SK-N-SH (cell line): Measurements from ENCODE around the gene RNF187. TPM values are rescaled to one million over a fixed set of nuclear protein-coding genes. Genes with fewer than 3 reads are reported as not detected.

ENCODE experiments used
- CTCF ChIA-PET: fragments of 300-600, 350-600 bp; formaldehyde crosslinking; extraction: SDS; loops from one replicate; lab custom pipeline; 2021; lab: Yijun Ruan, JAX
- POLR2A ChIA-PET: fragments of 350-600 bp; sonication (Branson Sonifier 250); formaldehyde crosslinking; extraction: SDS; loops from one replicate; lab custom pipeline; 2020; ENCODE audit warnings: antibody characterized with exemption, inconsistent platforms; lab: Yijun Ruan, JAX
- DNase-seq: peaks from one replicate; pipeline ENCODE4 v3.0.0; 2012
- H2AFZ ChIP-seq: fragments of 200-600 bp; sonication (generic); 2 replicates; pipeline ENCODE4 v1.8.1; 2016; ENCODE audit warnings: antibody characterized with exemption, mild to moderate bottlenecking, low read depth
- H3F3A ChIP-seq: fragments of 200-600 bp; sonication (generic); replicated peaks from 2 replicates; pipeline ENCODE3; 2016; ENCODE audit warnings: antibody characterized with exemption, mild to moderate bottlenecking; ENCODE audit not compliant: insufficient read depth
- H3K27ac ChIP-seq, 2 experiments: fragments of 200-500 bp in 1 of 2; fragments of 200-600 bp in 1 of 2; sonication (Bioruptor generic) in 1 of 2; sonication (generic), shearing (Covaris generic) in 1 of 2; 2 replicates each; pipeline versions ENCODE4 v1.5.1 to v1.6.1; 2014 to 2016; ENCODE audit warnings: low read depth in 2 of 2, inconsistent platforms in 1 of 2, low read length in 1 of 2, mild to moderate bottlenecking in 1 of 2, mixed read lengths in 1 of 2
- H3K27me3 ChIP-seq: fragments of 200-600 bp; sonication (generic), shearing (Covaris generic); 2 replicates; pipeline ENCODE4 v1.6.1; 2016; ENCODE audit warnings: mixed run types; ENCODE audit not compliant: insufficient read depth
- H3K36me3 ChIP-seq, 2 experiments: fragments of 200-500 bp in 1 of 2; fragments of 200-600 bp in 1 of 2; sonication (Bioruptor generic) in 1 of 2; sonication (generic) in 1 of 2; replicated peaks in 1 of 2; 2 replicates each; pipeline versions ENCODE3 to v1.5.1; 2014 to 2016; ENCODE audit warnings: low read length in 1 of 2, mild to moderate bottlenecking in 1 of 2; ENCODE audit not compliant: insufficient read depth in 2 of 2, control insufficient read depth in 1 of 2
- H3K4me1 ChIP-seq, 2 experiments: fragments of 200-500 bp in 1 of 2; fragments of 200-600 bp in 1 of 2; sonication (Bioruptor generic) in 1 of 2; sonication (generic), shearing (Covaris generic) in 1 of 2; 2 replicates each; pipeline versions ENCODE4 v1.5.1 to v1.6.1; 2014 to 2016; ENCODE audit warnings: low read depth in 1 of 2, low read length in 1 of 2, mixed run types in 1 of 2; ENCODE audit not compliant: insufficient read depth in 2 of 2, control insufficient read depth in 1 of 2
- H3K4me2 ChIP-seq: fragments of 200-600 bp; sonication (generic), shearing (Covaris generic); 2 replicates; pipeline ENCODE4 v1.6.1; 2017; ENCODE audit warnings: mixed run types
- H3K4me3 ChIP-seq, 2 experiments: fragments of 200-500 bp in 1 of 2; fragments of 200-600 bp in 1 of 2; sonication (Bioruptor generic) in 1 of 2; sonication (generic), shearing (Covaris generic) in 1 of 2; 2 replicates each; pipeline versions ENCODE4 v1.5.1 to v1.8.1; 2014 to 2016; ENCODE audit warnings: low read depth in 2 of 2, inconsistent platforms in 1 of 2, low read length in 1 of 2, mild to moderate bottlenecking in 1 of 2, mixed read lengths in 1 of 2, moderate library complexity in 1 of 2
- H3K79me2 ChIP-seq: fragments of 200-600 bp; sonication (generic); 2 replicates; pipeline ENCODE4 v1.8.1; 2017; ENCODE audit warnings: mild to moderate bottlenecking; ENCODE audit not compliant: insufficient read depth
- H3K9ac ChIP-seq: fragments of 200-600 bp; sonication (generic); 2 replicates; pipeline ENCODE4 v1.6.1; 2017; ENCODE audit warnings: mixed run types
- H3K9me2 ChIP-seq: fragments of 200-600 bp; sonication (generic); 2 replicates; pipeline ENCODE4 v1.6.1; 2017; ENCODE audit warnings: mixed run types
- H3K9me3 ChIP-seq: fragments of 200-600 bp; sonication (generic); 2 replicates; pipeline ENCODE4 v1.6.1; 2017; ENCODE audit warnings: mixed run types, mild to moderate bottlenecking, moderate library complexity
- H4K20me1 ChIP-seq: fragments of 200-600 bp; sonication (generic); 2 replicates; pipeline ENCODE4 v1.6.1; 2017; ENCODE audit warnings: mild to moderate bottlenecking, mixed run types; ENCODE audit not compliant: insufficient read depth
- CHD2 ChIP-seq: fragments of 150-350 bp; IDR thresholded peaks from 2 replicates; pipeline ENCODE4 v1.6.1; 2018; ENCODE audit warnings: low read length; ENCODE audit not compliant: partially characterized antibody
- ELF1 ChIP-seq: IDR thresholded peaks from 2 replicates; pipeline ENCODE4 v1.4.0; 2012
- EP300 ChIP-seq, 2 experiments: IDR thresholded peaks; 2 replicates each; pipeline versions ENCODE4 v1.4.0 to v1.6.1; 2012; ENCODE audit warnings: borderline replicate concordance in 1 of 2, low read depth in 1 of 2, low read length in 1 of 2
- EZH2phosphoT487 ChIP-seq: fragments of 200-600 bp; sonication (generic); IDR thresholded peaks from 2 replicates; pipeline ENCODE4 v1.6.1; 2017; ENCODE audit warnings: low read depth, mixed run types, mild to moderate bottlenecking, antibody characterized with exemption, moderate library complexity, borderline replicate concordance
- FOSL2 ChIP-seq: IDR thresholded peaks from 2 replicates; pipeline ENCODE4 v1.4.0; 2012; ENCODE audit warnings: low read depth, mild to moderate bottlenecking, moderate library complexity, borderline replicate concordance
- FOXM1 ChIP-seq: IDR thresholded peaks from 2 replicates; pipeline ENCODE4 v1.4.0; 2012; ENCODE audit warnings: low read depth, mild to moderate bottlenecking
- GATA2 ChIP-seq: sonication (generic); formaldehyde crosslinking; IDR thresholded peaks from 2 replicates; pipeline ENCODE4 v1.5.0; 2020; ENCODE audit warnings: mild to moderate bottlenecking, missing genetic modification reagents
- MEF2A ChIP-seq: IDR thresholded peaks from 2 replicates; pipeline ENCODE4 v1.4.0; 2012; ENCODE audit warnings: low read depth, borderline replicate concordance
- MXI1 ChIP-seq: IDR thresholded peaks from 2 replicates; pipeline ENCODE4 v1.6.1; 2012; ENCODE audit warnings: mild to moderate bottlenecking, low read depth, low read length, improper control_type of control experiment
- RAD21 ChIP-seq: IDR thresholded peaks from 2 replicates; pipeline ENCODE4 v1.6.1; 2012; ENCODE audit warnings: mild to moderate bottlenecking, low read length
- RXRA ChIP-seq: IDR thresholded peaks from 2 replicates; pipeline ENCODE4 v1.4.0; 2012; ENCODE audit warnings: low read depth, mild to moderate bottlenecking, borderline replicate concordance
- SIN3A ChIP-seq: IDR thresholded peaks from 2 replicates; pipeline ENCODE4 v1.6.1; 2012; ENCODE audit warnings: low read depth, mild to moderate bottlenecking, low read length, moderate library complexity, borderline replicate concordance
- TCF12 ChIP-seq: IDR thresholded peaks from 2 replicates; pipeline ENCODE4 v1.4.0; 2012
- TEAD4 ChIP-seq: IDR thresholded peaks from 2 replicates; pipeline ENCODE4 v1.4.0; 2012; ENCODE audit warnings: mild to moderate bottlenecking, borderline replicate concordance; ENCODE audit not compliant: insufficient read depth
- YY1 ChIP-seq: IDR thresholded peaks from 2 replicates; pipeline ENCODE4 v1.4.0; 2012; ENCODE audit warnings: low read depth, mild to moderate bottlenecking
- WGBS: methylation state at CpG from one replicate; pipeline ENCODE4 v1.1.6; 2017; ENCODE audit warnings: low lambda C conversion rate; 5-methylcytosine and 5-hydroxymethylcytosine counted together
- polyA plus RNA-seq, 3 experiments: library from polyadenylated mRNA; depleted of rRNA; stranded (reverse); fragments of >200 nt; gene quantifications; 2 replicates each; pipeline ENCODE4 v1.2.3, GENCODE V29; 2012
- TF ChIP-seq, protein P1 (sequence below): IDR thresholded peaks from 2 replicates; pipeline ENCODE4 v1.4.0; 2012; ENCODE audit warnings: low read depth, borderline replicate concordance
- TF ChIP-seq, protein P2 (sequence below): IDR thresholded peaks from 2 replicates; pipeline ENCODE4 v1.6.1; 2012; ENCODE audit warnings: mild to moderate bottlenecking, low read depth, low read length, moderate library complexity

The RNF187 gene
- polyA plus RNA-seq, 1 of the 3 experiments (the other 2 are of a cell fraction) = 71.1 TPM

DNA sequence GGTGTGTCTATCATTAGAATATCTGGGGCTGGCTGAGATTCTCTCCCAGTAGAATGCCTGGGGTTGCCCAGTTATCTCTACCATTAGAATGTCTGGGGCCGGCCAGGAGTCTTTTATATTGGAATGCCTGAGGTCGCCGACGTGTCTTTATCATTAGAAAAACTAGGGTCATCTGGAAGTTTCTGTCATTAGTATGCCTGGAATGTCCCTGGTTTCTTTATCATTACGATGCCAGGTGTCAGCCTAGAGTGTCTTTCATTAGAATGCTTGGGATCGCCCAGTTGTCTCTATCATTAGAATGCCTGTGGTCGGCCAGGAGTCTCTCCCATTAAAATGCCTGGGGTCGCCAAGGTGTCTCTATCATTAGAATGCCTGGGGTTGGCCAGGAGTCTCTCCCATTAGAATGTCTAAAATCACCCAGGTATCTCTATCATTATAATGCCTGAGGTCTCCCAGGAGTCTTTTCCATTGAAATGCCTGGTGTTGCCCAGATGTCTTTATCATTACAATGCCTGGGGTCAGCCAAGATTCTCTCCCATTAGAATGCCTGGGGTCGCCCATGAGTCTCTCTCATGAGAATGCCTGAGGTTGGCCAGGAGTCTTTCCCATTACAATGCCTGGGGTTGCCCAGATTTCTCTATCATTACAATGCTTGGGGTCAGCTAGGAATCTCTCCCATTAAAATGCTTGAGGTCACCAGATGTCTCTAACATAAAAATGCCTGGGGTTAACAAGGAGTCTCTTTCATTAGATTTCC lies 53.2 kb downstream of the RNF187 start:
- ChIA-PET POLR2A (no interaction called here), CTCF (no interaction called here)
- TF ChIP-seq GATA2 = no peak
- no peak for TF ChIP-seq FOSL2
- TF ChIP-seq, protein P1, sequence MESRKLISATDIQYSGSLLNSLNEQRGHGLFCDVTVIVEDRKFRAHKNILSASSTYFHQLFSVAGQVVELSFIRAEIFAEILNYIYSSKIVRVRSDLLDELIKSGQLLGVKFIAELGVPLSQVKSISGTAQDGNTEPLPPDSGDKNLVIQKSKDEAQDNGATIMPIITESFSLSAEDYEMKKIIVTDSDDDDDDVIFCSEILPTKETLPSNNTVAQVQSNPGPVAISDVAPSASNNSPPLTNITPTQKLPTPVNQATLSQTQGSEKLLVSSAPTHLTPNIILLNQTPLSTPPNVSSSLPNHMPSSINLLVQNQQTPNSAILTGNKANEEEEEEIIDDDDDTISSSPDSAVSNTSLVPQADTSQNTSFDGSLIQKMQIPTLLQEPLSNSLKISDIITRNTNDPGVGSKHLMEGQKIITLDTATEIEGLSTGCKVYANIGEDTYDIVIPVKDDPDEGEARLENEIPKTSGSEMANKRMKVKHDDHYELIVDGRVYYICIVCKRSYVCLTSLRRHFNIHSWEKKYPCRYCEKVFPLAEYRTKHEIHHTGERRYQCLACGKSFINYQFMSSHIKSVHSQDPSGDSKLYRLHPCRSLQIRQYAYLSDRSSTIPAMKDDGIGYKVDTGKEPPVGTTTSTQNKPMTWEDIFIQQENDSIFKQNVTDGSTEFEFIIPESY = no peak
- TF ChIP-seq, protein P2, sequence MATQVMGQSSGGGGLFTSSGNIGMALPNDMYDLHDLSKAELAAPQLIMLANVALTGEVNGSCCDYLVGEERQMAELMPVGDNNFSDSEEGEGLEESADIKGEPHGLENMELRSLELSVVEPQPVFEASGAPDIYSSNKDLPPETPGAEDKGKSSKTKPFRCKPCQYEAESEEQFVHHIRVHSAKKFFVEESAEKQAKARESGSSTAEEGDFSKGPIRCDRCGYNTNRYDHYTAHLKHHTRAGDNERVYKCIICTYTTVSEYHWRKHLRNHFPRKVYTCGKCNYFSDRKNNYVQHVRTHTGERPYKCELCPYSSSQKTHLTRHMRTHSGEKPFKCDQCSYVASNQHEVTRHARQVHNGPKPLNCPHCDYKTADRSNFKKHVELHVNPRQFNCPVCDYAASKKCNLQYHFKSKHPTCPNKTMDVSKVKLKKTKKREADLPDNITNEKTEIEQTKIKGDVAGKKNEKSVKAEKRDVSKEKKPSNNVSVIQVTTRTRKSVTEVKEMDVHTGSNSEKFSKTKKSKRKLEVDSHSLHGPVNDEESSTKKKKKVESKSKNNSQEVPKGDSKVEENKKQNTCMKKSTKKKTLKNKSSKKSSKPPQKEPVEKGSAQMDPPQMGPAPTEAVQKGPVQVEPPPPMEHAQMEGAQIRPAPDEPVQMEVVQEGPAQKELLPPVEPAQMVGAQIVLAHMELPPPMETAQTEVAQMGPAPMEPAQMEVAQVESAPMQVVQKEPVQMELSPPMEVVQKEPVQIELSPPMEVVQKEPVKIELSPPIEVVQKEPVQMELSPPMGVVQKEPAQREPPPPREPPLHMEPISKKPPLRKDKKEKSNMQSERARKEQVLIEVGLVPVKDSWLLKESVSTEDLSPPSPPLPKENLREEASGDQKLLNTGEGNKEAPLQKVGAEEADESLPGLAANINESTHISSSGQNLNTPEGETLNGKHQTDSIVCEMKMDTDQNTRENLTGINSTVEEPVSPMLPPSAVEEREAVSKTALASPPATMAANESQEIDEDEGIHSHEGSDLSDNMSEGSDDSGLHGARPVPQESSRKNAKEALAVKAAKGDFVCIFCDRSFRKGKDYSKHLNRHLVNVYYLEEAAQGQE = no peak
- no peak for TF ChIP-seq MXI1
- no peak for TF ChIP-seq RAD21
- TF ChIP-seq FOXM1 = no peak
- TF ChIP-seq SIN3A = no peak
- TF ChIP-seq ELF1 = no peak
- Histone ChIP-seq H3K4me1 (no peaks in the 10 kb centered on the region), H2AFZ (no peak overlapping the region), H3K4me2 (no peak overlapping the region), H3K9me3 (no peaks in the 10 kb centered on the region), H3K9me2 (no peaks in the 10 kb centered on the region), H3K27ac (no peak overlapping the region), H3K79me2 (no peaks in the 10 kb centered on the region), H3K9ac (no peak overlapping the region), H3K27me3 (no peaks in the 10 kb centered on the region), H3K36me3 (no peaks in the 10 kb centered on the region), H3K4me3 (no peak overlapping the region), H3F3A (no peaks in the 10 kb centered on the region), H4K20me1 (no peaks in the 10 kb centered on the region)
- DNase-seq = no peak
- 33% methylated on average over 6 of the region's 9 CpGs for WGBS

DNA sequence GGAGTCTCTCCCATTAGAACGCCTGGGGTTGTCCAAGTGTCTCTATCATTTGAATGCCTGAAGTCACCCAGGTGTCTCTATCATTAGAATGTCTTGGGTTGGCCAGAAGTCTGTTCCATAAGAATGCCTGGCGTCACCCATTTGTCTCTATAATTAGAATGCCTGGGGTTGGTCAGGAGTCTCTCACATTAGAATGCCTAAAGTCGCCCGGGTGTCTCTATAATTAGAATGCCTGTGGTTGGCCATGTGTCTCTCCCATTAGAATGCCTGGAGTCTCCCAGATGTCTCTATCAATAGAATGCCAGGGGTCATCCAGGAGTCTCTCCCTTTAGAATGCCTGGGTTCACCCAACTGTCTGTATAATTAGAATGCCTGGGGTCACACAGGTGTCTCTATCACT lies 54.5 kb downstream of the RNF187 start:
- Histone ChIP-seq H3K9me3 (no peaks in the 10 kb centered on the region), H4K20me1 (no peaks in the 10 kb centered on the region), H3K27ac (no peak overlapping the region), H3K9ac (no peak overlapping the region), H3K4me1 (no peaks in the 10 kb centered on the region), H2AFZ (no peak overlapping the region), H3K79me2 (no peaks in the 10 kb centered on the region), H3K27me3 (no peaks in the 10 kb centered on the region), H3K9me2 (no peaks in the 10 kb centered on the region), H3K36me3 (no peaks in the 10 kb centered on the region), H3F3A (no peaks in the 10 kb centered on the region), H3K4me3 (no peak overlapping the region), H3K4me2 (no peak overlapping the region)
- no peak for DNase-seq
- POLR2A ChIA-PET = no interaction called here
- CTCF ChIA-PET = no interaction called here
- 9% methylated on average over 4 of the region's 4 CpGs for WGBS
- TF ChIP-seq EZH2phosphoT487 = no peak
- no peak for TF ChIP-seq RXRA
- TF ChIP-seq, protein P1 = no peak
- TF ChIP-seq EP300 (IDR thresholded peaks at IDR 0.05; ENCODE audit: borderline replicate concordance in 1 of 2, low read depth in 1 of 2, low read length in 1 of 2) = no peak
- no peak for TF ChIP-seq TEAD4
- no peak for TF ChIP-seq YY1
- no peak for TF ChIP-seq MXI1
- no peak for TF ChIP-seq TCF12
- TF ChIP-seq MEF2A = no peak
- TF ChIP-seq CHD2 = no peak
